ENCODE results near the gene SPIRE2. TPM values are rescaled to one million over a fixed set of nuclear protein-coding genes. Genes with fewer than 3 reads are reported as not detected.
"Not testable (repeated sequence)": the region's sequence is repeated elsewhere in the genome, so short reads cannot be mapped to it uniquely, and the experiment has no call there.

SPIRE2 gene
- total and polyA plus RNA-seq, 2 donors from 2014 or later: 2.9 to 6.5 TPM

DNA sequence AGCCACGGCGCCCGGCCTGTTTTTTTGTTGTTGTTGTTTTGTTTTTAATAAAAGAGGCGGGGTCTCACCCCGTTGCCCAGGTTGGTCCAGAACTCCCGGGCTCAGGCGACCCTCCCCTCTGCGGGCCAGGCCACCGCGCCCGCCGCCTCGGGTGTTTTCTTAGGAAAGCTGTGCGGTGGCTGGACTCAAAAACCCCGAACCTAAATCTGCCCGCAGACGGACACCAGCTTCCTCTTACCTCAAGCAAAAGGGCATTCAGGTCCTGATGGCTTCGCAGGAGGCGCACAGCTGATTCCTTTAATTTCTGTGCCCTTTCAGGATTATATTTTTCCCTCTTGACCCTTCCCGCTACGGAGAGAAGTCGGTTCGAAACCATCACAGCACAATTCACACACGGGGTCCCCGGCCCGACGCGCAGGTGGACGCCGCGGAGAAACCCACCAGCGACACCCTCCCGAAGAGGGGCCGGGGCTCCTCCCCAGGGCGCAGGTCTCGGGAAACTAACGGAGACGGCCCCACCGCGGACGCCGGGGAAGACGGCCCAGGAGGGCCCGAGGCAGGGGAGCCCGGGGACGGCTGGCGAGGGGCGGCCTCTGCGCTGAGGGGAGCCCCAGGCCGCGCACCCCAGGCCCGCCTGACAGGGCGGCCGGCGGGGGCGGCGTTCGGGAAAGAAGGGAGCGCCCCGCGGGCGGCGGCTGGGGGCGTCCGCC is 12.5 kb upstream of the SPIRE2 start:
- Histone ChIP-seq H3K4me1 (ENCODE audit: control insufficient read depth in 2 of 3, insufficient read depth in 2 of 3, low read depth in 1 of 3, low read length in 3 of 3) (peaks cover 0 to 3% (median 3%) of the 10 kb centered on the region in 3 donors), H3K9me3 (ENCODE audit: control insufficient read depth in 2 of 3, insufficient read depth in 1 of 3, low read length in 3 of 3) (no peaks in the 10 kb centered on the region), H3K27me3 (ENCODE audit: control insufficient read depth, insufficient read depth, low read length) (no peaks in the 10 kb centered on the region), H3K36me3 (ENCODE audit: control insufficient read depth in 2 of 3, insufficient read depth in 3 of 3, low read length in 3 of 3) (no peaks in the 10 kb centered on the region), H3K9ac (ENCODE audit: low read length in 3 of 3) (no peak overlapping the region), H3K4me3 (ENCODE audit: low read length in 3 of 3) (peak overlapping the region in 2 of 3 donors; percentile 8 to 56), H3K27ac (ENCODE audit: low read depth in 2 of 2, low read length in 2 of 2) (no peak overlapping the region)
- DNase-seq (peak in 1 of 5 donors; percentile 55), FAIRE-seq (no peak)
- TF ChIP-seq, protein P1, sequence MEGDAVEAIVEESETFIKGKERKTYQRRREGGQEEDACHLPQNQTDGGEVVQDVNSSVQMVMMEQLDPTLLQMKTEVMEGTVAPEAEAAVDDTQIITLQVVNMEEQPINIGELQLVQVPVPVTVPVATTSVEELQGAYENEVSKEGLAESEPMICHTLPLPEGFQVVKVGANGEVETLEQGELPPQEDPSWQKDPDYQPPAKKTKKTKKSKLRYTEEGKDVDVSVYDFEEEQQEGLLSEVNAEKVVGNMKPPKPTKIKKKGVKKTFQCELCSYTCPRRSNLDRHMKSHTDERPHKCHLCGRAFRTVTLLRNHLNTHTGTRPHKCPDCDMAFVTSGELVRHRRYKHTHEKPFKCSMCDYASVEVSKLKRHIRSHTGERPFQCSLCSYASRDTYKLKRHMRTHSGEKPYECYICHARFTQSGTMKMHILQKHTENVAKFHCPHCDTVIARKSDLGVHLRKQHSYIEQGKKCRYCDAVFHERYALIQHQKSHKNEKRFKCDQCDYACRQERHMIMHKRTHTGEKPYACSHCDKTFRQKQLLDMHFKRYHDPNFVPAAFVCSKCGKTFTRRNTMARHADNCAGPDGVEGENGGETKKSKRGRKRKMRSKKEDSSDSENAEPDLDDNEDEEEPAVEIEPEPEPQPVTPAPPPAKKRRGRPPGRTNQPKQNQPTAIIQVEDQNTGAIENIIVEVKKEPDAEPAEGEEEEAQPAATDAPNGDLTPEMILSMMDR (IDR thresholded peaks at IDR 0.05; ENCODE audit: borderline replicate concordance, extremely low read depth, insufficient read depth): no peak
- intact Hi-C loops (cut with DNase I): no loop called here

DNA sequence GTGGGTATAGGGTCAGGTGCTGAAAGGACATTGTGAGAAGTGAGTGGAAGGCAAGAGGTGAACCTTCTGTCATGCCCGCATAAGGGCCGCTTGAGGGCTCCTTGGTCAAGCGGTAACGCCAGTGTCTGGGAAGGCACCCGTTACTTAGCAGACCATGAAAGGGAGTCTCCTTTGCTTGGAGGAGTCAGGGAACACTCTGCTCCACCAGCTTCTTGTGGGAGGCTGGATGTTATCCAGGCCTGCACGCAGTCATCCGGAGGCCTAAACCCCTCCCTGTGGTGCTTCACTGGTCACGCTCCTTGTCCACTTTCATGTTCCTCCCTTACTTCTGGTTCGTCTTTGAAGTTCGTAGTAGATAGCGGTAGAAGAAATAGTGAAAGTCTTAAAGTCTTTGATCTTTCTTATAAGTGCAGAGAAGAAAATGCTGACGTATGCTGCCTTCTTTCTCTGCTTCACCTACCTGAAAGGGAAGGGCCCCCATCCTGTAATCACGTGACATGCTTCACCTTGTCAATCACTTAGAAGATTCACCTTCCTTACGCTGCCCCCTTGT is 9.3 kb upstream of the SPIRE2 start:
- H3K36me3 ChIP-seq (ENCODE audit: control insufficient read depth in 2 of 3, insufficient read depth in 3 of 3, low read length in 3 of 3); H3K4me1 ChIP-seq (ENCODE audit: control insufficient read depth in 2 of 3, insufficient read depth in 2 of 3, low read depth in 1 of 3, low read length in 3 of 3); H3K27me3 ChIP-seq (ENCODE audit: control insufficient read depth, insufficient read depth, low read length); H3K4me3 ChIP-seq (ENCODE audit: low read length in 3 of 3); H3K27ac ChIP-seq (ENCODE audit: low read depth in 2 of 2, low read length in 2 of 2); H3K9me3 ChIP-seq (ENCODE audit: control insufficient read depth in 2 of 3, insufficient read depth in 1 of 3, low read length in 3 of 3); intact Hi-C loops (cut with DNase I); FAIRE-seq: not testable (repeated sequence)
- DNase-seq: peak in 2 of 5 donors; percentile 31 to 44
- peak overlapping the region in 1 of 3 donors; percentile 19 for H3K9ac ChIP-seq (ENCODE audit: low read length in 3 of 3)

DNA sequence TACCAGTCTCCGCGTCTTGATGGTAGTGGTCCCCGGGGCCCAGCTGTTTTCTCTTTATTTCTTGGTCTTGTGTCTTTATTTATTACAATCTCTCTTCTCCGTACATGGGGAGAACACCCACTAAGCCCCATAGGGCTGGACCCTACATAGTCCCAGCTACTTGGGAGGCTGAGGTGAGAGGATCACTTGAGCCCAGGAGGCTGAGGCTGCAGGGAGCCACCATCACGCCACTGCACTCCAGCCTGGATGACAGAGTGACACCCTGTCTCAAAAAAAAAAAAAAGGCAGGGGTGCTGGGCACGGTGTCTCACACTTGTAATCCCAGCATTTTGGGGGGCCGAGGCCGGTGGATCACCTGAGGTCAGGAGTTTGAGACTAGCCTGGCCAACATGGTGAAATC is 8.8 kb upstream of the SPIRE2 start:
- FAIRE-seq; H3K27ac ChIP-seq (ENCODE audit: low read depth in 2 of 2, low read length in 2 of 2); H3K9me3 ChIP-seq (ENCODE audit: control insufficient read depth in 2 of 3, insufficient read depth in 1 of 3, low read length in 3 of 3): not testable (repeated sequence)

DNA sequence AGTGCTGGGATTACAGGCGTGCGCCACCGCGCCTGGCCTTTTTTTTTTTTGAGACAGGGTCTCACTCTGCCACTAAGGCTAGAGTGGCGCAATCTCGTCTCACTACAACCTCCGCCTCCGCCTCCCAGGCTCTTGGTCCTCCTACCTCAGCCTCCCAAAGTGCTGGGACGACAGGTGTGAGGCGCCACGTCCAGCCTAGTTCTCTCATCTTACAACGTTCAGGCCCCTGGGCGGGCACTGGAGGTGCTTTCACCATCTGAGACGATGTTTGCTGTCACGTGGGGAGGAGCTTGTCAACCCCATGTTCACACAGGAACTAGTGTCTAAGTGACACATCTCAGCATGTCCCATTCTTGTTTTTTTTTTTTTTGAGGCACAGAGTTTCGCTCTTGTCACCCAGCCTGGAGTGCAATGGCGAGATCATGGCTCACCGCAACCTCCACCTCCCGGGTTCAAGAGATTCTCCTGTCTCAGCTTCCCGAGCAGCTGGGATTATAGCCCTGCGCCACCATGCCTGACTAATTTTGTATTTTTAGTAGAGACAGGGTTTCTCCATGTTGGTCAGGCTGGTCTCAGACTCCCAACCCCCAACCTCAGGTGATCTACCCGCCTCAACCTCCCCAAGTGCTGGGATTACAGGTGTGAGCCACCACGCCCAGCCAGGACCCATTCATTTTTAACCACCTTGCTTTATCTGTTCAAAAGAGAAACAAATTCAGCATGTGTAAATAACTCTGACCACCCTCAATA is 6.7 kb upstream of the SPIRE2 start:
- DNase-seq (no peak), FAIRE-seq (no peak)
- Histone ChIP-seq H3K9me3 (ENCODE audit: control insufficient read depth in 2 of 3, insufficient read depth in 1 of 3, low read length in 3 of 3) (no peaks in the 10 kb centered on the region), H3K9ac (ENCODE audit: low read length in 3 of 3) (no peak overlapping the region), H3K27me3 (ENCODE audit: control insufficient read depth, insufficient read depth, low read length) (no peaks in the 10 kb centered on the region), H3K4me1 (ENCODE audit: control insufficient read depth in 2 of 3, insufficient read depth in 2 of 3, low read depth in 1 of 3, low read length in 3 of 3) (peaks cover 0 to 3% (median 3%) of the 10 kb centered on the region in 3 donors), H3K27ac (ENCODE audit: low read depth in 2 of 2, low read length in 2 of 2) (no peak overlapping the region), H3K36me3 (ENCODE audit: control insufficient read depth in 2 of 3, insufficient read depth in 3 of 3, low read length in 3 of 3) (no peaks in the 10 kb centered on the region), H3K4me3 (ENCODE audit: low read length in 3 of 3) (no peak overlapping the region)
- TF ChIP-seq, protein P1 (IDR thresholded peaks at IDR 0.05; ENCODE audit: borderline replicate concordance, extremely low read depth, insufficient read depth): no peak
- intact Hi-C loops (cut with DNase I): no loop called here

More for the DNA sequence above, 8.8 kb upstream of the SPIRE2 start:
- H3K27me3 ChIP-seq (ENCODE audit: control insufficient read depth, insufficient read depth, low read length); intact Hi-C loops (cut with DNase I); H3K36me3 ChIP-seq (ENCODE audit: control insufficient read depth in 2 of 3, insufficient read depth in 3 of 3, low read length in 3 of 3); H3K4me1 ChIP-seq (ENCODE audit: control insufficient read depth in 2 of 3, insufficient read depth in 2 of 3, low read depth in 1 of 3, low read length in 3 of 3); DNase-seq; H3K4me3 ChIP-seq (ENCODE audit: low read length in 3 of 3): not testable (repeated sequence)
- H3K9ac ChIP-seq (ENCODE audit: low read length in 3 of 3): peak overlapping the region in 1 of 3 donors; percentile 19

Measured in kidney (tissue), 14 donors.